ENCODE measurements around the gene P4HA2. TPM values are rescaled to one million over a fixed set of nuclear protein-coding genes. Genes with fewer than 3 reads are reported as not detected.

The P4HA2 gene
- total RNA-seq: 53.4 and 68.9 TPM in 2 replicates

GRCh38 chr5:132227485-132228240, at the start of gene P4HA2:
P4HA2 (minus strand) TSS chr5:132227853; CDS start chr5:132218626, 9,227 bp downstream.

GRCh38 chr5:132257131-132258101, 29.8 kb upstream of the P4HA2 start, which contains the start of gene PDLIM4:
PDLIM4 (plus strand) TSS chr5:132257696; CDS start chr5:132257735, 39 bp downstream.

Other genes with a start within 250 kb of the P4HA2 start
- not detected in 2 replicates for gene ACSL6, start 216.2 kb downstream of the P4HA2 start, total RNA-seq
- gene IL3, start 167.2 kb downstream of the P4HA2 start, total RNA-seq: not detected in 2 replicates
- gene CSF2, start 154.1 kb downstream of the P4HA2 start, total RNA-seq: 0.25 and 2.8 TPM in 2 replicates
- 171 and 182 TPM in 2 replicates for gene PDLIM4, start 29.8 kb upstream of the P4HA2 start, total RNA-seq
- gene SLC22A4, start 66.5 kb upstream of the P4HA2 start, total RNA-seq: 1.1 and 2.1 TPM in 2 replicates
- 9.9 and 24.8 TPM in 2 replicates for gene SLC22A5, start 141.9 kb upstream of the P4HA2 start, total RNA-seq

Measured in mesangial cell (primary cell).